Measurements from ENCODE around the gene CRTC3.

The CRTC3 gene

GRCh38 chr15:90564051-90564450 lies 34.3 kb downstream of the CRTC3 start:
- DNase-seq: no peak

GRCh38 chr15:90564590-90564989 lies 34.9 kb downstream of the CRTC3 start:
- DNase-seq: no peak

GRCh38 chr15:90565866-90566265 lies 36.1 kb downstream of the CRTC3 start:
- DNase-seq: no peak

DNA sequence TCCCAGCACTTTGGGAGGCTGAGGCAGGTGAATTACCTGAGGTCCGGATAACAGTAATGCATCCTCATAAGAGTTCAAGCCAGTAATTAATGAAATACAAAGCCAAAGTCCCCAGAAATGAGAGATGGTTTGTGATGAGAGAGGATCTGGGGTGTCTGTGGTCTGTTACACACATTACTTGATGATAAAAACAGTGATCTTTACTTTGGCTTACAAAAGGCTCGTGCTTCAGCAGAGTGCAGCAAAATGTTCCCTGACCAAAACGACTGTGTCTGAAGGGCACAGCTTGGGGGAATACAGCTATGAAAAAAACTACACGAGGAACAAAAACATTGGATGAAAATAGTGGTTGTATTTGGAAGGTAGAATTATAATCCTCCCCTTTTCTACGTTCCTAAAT lies 40.9 kb downstream of the CRTC3 start:
- no peak for DNase-seq

DNA sequence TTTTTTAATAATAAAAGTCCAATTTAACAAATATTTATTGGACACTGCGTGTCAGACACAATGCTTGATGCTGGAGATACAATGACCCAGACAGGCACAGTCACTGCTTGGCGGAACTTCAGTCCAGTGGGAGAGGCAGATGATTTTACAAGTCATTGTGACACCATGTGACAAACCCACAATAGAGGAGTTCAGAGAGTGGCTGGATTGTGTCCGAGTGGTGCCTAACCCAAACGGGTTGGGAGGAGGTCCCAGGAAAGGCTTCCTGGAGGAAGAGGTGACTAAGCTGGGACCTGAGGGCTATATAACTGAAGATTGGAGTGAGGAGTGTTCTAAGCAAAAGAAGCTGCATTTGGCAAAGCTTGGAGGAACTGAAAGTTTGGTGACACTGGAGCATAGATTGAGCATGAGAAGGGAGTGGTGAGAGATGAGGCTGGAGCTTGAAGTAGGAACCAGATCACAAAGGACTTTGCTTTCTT lies 41.4 kb downstream of the CRTC3 start:
- no peak for DNase-seq

GRCh38 chr15:90572893-90573292 lies 43.2 kb downstream of the CRTC3 start:
- no peak for DNase-seq

DNA sequence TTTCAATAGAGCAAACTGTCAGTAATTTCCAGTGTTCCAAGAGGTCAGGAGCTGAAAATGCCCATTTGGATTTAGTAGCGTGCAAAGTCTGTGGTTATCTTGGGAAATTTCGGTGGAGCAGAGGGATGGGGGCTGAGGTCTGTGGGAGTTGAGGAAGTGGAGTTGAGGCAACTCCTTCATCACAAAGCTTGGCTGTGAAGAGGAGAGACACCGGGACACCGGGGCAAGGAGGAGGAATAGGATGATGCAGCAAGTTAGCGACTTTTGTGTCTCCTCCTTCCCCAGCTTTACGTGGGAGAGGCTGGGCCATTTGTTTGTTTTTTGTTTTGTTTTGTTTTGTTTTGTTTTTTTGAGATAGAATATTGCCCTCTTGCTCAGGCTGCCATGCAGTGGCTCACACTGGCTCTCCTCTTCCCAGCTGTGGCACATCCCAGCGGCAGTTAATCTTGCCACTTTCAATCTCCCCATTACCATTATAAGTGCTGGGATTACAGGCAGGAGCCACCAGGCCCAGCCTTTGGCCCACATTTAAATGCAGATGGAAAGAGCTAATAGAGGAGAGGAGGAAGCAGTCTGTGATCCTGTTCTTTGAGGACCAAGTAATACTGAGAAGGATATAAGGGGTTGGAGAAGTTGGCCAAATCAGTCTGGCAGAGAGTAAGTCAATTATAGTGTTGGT lies 47.1 kb downstream of the CRTC3 start:
- no peak for DNase-seq

GRCh38 chr15:90579213-90579612 lies 49.5 kb downstream of the CRTC3 start:
- DNase-seq: no peak

DNA sequence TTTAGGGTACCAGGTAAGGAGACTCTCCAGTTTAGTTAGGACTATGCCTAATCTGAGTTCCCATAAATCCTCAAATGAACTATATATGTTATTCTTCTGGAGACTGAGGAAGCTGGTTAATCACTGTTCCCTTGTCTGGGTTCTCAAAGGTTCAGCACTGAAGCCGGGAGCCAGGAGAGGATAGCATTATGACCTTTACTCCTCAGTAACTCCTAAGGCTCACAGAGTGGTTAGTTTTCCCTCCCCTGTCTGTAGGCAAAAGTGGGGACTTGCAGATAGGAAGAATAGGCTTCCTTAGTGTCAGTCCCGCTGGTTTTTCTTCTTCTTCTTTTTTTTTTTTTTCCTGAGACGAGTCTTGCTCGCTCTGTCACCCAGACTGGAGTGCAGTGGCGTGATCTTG lies 50.4 kb downstream of the CRTC3 start:
- DNase-seq: no peak

- DNase-seq: no peak
These were observed 50.8 kb downstream of the CRTC3 start for GRCh38 chr15:90580541-90580940.

DNA sequence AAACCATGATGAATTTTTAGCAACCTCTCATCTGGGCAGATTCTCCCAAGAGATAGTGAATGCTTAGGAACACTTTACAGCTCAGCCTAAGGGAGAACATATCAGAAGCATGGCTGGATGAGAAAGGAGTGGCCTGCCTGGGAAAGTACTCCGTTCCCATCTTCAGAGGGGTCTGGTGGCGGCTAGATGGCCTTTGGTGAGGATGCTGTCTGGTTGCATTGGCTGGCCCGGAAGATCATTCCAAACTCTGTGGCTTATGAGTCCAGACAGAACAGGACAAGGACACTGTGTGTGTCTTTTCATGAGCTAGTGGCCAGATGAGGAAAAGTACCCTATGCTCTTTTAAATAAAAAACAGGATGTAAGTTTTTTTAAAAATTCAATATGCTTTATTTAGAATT lies 51.2 kb downstream of the CRTC3 start:
- DNase-seq: no peak

GRCh38 chr15:90581771-90582352 lies 52.1 kb downstream of the CRTC3 start:
- no peak for DNase-seq

DNA sequence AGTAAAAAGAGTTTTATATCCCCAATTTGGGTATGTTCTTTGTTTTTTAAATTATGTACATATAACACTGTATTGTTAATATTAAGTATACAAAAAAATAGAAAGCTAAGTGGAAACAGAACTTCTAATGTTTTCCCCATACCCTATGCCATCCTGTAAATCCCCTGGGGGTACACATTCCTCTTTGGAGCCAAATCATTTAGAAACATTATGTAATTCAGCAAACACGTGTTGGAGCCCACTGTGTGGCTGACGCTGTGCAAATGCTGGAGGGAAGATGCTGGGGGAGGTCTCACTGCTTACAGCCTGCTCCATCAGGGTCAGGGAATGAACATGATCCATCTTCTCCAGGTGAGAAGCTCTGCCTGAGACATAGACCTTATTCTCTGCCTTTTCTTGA lies 52.8 kb downstream of the CRTC3 start:
- DNase-seq: no peak

- DNase-seq: no peak
These were observed 53.9 kb downstream of the CRTC3 start for GRCh38 chr15:90583471-90584252.

DNA sequence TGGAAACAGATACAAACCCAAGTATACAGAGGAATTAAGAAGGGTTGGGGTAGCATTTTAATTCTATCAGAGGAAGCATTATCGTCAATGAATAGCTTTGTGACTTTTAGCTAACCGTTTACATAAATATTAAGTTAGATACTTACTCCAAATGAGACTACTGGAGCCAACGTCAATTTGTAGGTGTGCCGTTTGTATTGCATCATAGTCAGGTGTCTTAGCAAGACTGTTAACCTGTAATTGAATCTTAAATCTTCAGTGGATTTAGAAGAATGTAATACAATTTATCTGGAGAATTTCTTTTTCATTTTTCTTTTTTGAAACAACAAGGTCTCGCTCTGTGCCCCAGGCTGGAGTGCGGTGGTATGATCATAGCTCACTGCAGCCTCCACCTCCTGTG lies 55.1 kb downstream of the CRTC3 start:
- DNase-seq: no peak

- DNase-seq: no peak
These were observed 56.1 kb downstream of the CRTC3 start for GRCh38 chr15:90585863-90586262.

DNA sequence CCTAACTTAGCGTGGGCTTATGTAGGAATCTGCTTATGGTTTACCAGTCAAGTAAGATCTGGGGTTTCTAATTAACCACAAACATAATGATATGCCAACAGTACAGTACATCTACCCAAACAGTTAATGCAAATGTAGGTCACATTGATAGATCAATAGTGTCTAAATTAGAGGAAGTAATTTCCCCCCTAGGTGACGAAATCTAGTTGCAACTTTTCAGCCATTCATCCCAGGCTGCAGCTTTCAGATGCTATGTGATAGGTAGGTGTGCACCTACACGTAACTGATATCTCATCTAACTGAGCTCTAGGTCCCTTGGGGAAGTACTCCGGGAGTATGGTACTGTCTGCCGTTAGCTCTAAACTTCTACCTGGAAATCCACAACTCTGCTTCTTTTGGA lies 57.2 kb downstream of the CRTC3 start:
- DNase-seq: no peak

- no peak for DNase-seq
These were observed 58.7 kb downstream of the CRTC3 start for GRCh38 chr15:90588427-90588826.

GRCh38 chr15:90591524-90591923 lies 61.8 kb downstream of the CRTC3 start:
- DNase-seq: no peak

DNA sequence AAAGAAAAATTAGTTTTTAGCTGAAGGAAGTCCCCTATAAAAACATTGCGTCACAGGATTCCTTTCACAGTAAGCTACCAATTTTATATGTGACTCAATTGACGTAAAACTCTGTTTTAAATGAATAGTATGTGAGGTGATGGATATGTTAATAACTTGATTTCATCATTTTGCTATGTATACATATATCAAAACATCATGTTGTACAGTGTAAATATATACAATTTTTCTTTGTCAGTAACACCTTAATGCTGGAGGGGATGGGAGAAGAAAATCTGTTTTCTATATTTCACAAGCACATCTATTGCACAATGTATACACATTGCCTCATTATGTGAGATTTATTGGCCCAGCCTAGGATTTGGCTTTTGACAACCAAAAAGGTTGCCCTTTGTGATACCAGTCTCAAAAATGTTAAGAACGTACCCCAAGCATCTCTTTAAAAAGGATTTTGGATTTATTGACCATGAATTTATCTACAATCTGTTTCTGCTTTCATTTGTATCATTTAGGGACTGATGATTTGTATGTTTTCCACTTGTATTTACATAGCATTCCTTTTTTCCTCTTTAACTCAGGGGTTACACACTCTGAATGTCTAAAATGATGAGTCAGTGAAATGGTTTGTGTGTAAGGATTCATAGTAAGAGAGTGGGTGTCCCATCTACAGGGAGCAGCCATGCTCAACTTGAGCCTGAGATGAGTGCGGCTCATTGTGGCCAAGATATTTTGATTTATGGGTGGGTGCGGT lies 62.6 kb downstream of the CRTC3 start:
- no peak for DNase-seq

DNA sequence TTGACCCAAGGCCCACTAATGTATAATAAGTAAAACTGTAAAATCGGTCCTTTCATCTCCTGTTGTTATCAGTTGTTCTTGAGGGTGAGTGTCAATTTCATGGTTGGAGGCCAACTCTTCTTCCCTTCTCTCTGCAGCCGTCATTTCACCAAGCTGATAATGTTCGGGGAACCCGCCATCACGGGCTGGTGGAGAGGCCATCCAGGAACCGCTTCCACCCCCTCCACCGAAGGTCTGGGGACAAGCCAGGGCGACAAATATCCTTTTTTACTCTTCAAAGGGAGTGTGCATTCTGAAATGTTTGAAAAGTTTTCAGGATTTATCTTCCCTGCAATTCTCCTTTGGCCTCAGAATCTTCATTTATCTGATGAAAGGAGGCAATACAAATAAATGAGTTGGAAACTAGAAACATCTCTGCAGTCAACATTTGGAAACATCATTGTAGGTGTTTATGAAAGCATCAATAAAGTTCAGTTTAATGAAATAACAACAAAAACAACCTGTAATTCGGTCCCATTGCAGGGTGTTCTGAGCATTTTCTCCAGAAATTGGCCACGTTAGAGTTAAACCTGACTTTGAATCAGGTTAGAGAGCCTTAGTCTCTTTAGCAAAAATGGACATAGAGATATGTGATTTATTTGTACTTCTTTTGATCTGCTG lies 63.9 kb downstream of the CRTC3 start:
- no peak for DNase-seq

- peak; percentile 94 for DNase-seq
These were observed 64.6 kb downstream of the CRTC3 start for GRCh38 chr15:90594301-90594738.

DNA sequence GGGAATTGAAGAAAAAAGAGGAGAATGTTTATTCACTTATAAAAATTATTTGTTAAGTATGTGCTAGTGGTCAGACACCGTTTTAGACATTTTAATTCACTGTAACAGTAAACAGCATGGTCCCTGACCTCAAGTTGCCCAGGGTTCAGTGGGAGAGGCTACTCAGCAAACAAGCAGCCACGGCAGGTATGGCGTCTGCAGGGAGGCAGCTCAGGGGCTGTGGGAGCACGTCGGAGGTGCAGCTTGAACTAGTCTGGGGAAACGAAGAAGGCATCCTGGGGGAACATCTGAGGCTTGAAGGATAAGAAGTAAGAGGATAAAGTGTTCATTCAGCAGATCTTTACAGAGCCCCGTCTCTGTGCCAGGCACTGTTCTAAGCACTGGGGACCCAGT lies 66.0 kb downstream of the CRTC3 start:
- DNase-seq: no peak

All from activated CD4-positive, alpha-beta T cell treated with anti-CD3 and anti-CD28 coated beads, Interleukin-2, amount 50 U/mL, for 16 hours (primary cell).